IMR-90 (cell line): Measurements from ENCODE around the gene BRIP1. TPM values are rescaled to one million over a fixed set of nuclear protein-coding genes. Genes with fewer than 3 reads are reported as not detected.

ENCODE experiments used
- ATAC-seq: fragments of 200-7000 bp; cut with Tn5 transposase; 2 replicates; pipeline ENCODE4 v1.9.1; 2020; ENCODE audit warnings: low read depth, mild to moderate bottlenecking, moderate library complexity
- BruUV-seq: library from RNA; stranded (reverse); fragments of 400-500 nt; replicated peaks from 2 replicates; lab custom pipeline; 2021; lab: Mats Ljungman, UMichigan
- CTCF ChIA-PET: fragments of 300-600 bp; formaldehyde crosslinking; extraction: SDS; loops from one replicate; lab custom pipeline; 2021; ENCODE audit warnings: antibody characterized with exemption; lab: Yijun Ruan, JAX
- POLR2A ChIA-PET: fragments of 300-600 bp; sonication (Branson Sonifier 250); formaldehyde crosslinking; loops from one replicate; lab custom pipeline; 2022; ENCODE audit warnings: antibody characterized with exemption; ENCODE audit not compliant: unreplicated experiment; lab: Charles Lee
- DNase-seq: peaks from one replicate; pipeline ENCODE4 v3.0.0; 2013
- H2AFZ ChIP-seq: replicated peaks from 2 replicates; pipeline ENCODE3; 2013; ENCODE audit warnings: low read length, mild to moderate bottlenecking; ENCODE audit not compliant: poor library complexity
- H2AK5ac ChIP-seq: 2 replicates; pipeline ENCODE4 v1.6.1; 2013; ENCODE audit warnings: low read depth, low read length, inconsistent platforms
- H2AK9ac ChIP-seq: replicated peaks from 2 replicates; pipeline ENCODE3; 2013; ENCODE audit warnings: mild to moderate bottlenecking, low read depth, low read length, moderate library complexity; ENCODE audit not compliant: poor library complexity
- H2BK120ac ChIP-seq: 2 replicates; pipeline ENCODE4 v1.6.1; 2013; ENCODE audit warnings: low read depth, low read length, inconsistent platforms
- H2BK15ac ChIP-seq: 3 replicates; pipeline ENCODE4 v1.6.1; 2013; ENCODE audit warnings: low read depth, low read length, inconsistent platforms
- H2BK20ac ChIP-seq: 2 replicates; pipeline ENCODE4 v1.6.1; 2013; ENCODE audit warnings: low read depth, mild to moderate bottlenecking, inconsistent platforms, low read length, moderate library complexity
- H2BK5ac ChIP-seq: 2 replicates; pipeline ENCODE4 v1.6.1; 2013; ENCODE audit warnings: mild to moderate bottlenecking, low read depth, low read length, inconsistent platforms; ENCODE audit not compliant: poor library complexity, severe bottlenecking
- H3K14ac ChIP-seq: replicated peaks from 2 replicates; pipeline ENCODE4 v1.6.1; 2013; ENCODE audit warnings: low read depth, low read length, inconsistent platforms
- H3K18ac ChIP-seq: 2 replicates; pipeline ENCODE4 v1.6.1; 2013; ENCODE audit warnings: low read depth, low read length, control low read depth
- H3K23ac ChIP-seq: 2 replicates; pipeline ENCODE4 v1.6.1; 2013; ENCODE audit warnings: low read depth, low read length, inconsistent platforms
- H3K27ac ChIP-seq: 2 replicates; pipeline ENCODE4 v1.5.1; 2013; ENCODE audit warnings: mild to moderate bottlenecking, control low read depth, low read length; ENCODE audit not compliant: insufficient read depth
- H3K27me3 ChIP-seq: 2 replicates; pipeline ENCODE4 v1.6.1; 2013; ENCODE audit warnings: low read length; ENCODE audit not compliant: control insufficient read depth, insufficient read depth
- H3K36me3 ChIP-seq: 2 replicates; pipeline ENCODE4 v1.6.1; 2013; ENCODE audit warnings: low read length, mixed read lengths; ENCODE audit not compliant: control insufficient read depth, insufficient read depth
- H3K4ac ChIP-seq: 2 replicates; pipeline ENCODE4 v1.6.1; 2013; ENCODE audit warnings: low read depth, low read length, inconsistent platforms
- H3K4me1 ChIP-seq: 2 replicates; pipeline ENCODE4 v1.6.1; 2013; ENCODE audit warnings: low read length, mixed read lengths; ENCODE audit not compliant: control insufficient read depth, insufficient read depth
- H3K4me2 ChIP-seq: 2 replicates; pipeline ENCODE4 v1.6.1; 2013; ENCODE audit warnings: low read depth, mild to moderate bottlenecking, control low read depth, low read length, moderate library complexity
- H3K4me3 ChIP-seq: 2 replicates; pipeline ENCODE4 v1.5.1; 2013; ENCODE audit warnings: low read depth, mild to moderate bottlenecking, control low read depth, low read length, moderate library complexity; ENCODE audit not compliant: insufficient read depth
- H3K56ac ChIP-seq: 2 replicates; pipeline ENCODE4 v1.6.1; 2013; ENCODE audit warnings: low read length, inconsistent platforms; ENCODE audit not compliant: insufficient read depth; ENCODE audit errors: extremely low read depth
- H3K79me1 ChIP-seq, 2 experiments: 2 replicates each; pipeline ENCODE4 v1.6.1; 2013; ENCODE audit warnings: low read length in 2 of 2, inconsistent platforms in 1 of 2, low read depth in 1 of 2
- H3K9ac ChIP-seq: 2 replicates; pipeline ENCODE4 v1.6.1; 2013; ENCODE audit warnings: low read depth, low read length, control low read depth
- H3K9me1 ChIP-seq: 2 replicates; pipeline ENCODE4 v1.6.1; 2013; ENCODE audit warnings: low read length, inconsistent platforms; ENCODE audit not compliant: insufficient read depth
- H3K9me3 ChIP-seq: 2 replicates; pipeline ENCODE4 v1.6.1; 2013; ENCODE audit warnings: low read length; ENCODE audit not compliant: control insufficient read depth, insufficient read depth
- H4K20me1 ChIP-seq: 2 replicates; pipeline ENCODE4 v1.6.1; 2013; ENCODE audit warnings: low read length, inconsistent platforms; ENCODE audit not compliant: insufficient read depth
- H4K5ac ChIP-seq: 2 replicates; pipeline ENCODE4 v1.6.1; 2013; ENCODE audit warnings: mild to moderate bottlenecking, low read depth, low read length, control low read depth
- H4K8ac ChIP-seq, 2 experiments: 2 replicates each; pipeline ENCODE4 v1.6.1; 2013; ENCODE audit warnings: low read depth in 2 of 2, low read length in 2 of 2, control low read depth in 1 of 2, inconsistent platforms in 1 of 2
- H4K91ac ChIP-seq: 2 replicates; pipeline ENCODE4 v1.6.1; 2013; ENCODE audit warnings: low read depth, low read length, inconsistent platforms; ENCODE audit not compliant: insufficient read depth
- BHLHE40 ChIP-seq: fragments of 150-350 bp; IDR thresholded peaks from 2 replicates; pipeline ENCODE4 v1.6.1; 2016; ENCODE audit warnings: mild to moderate bottlenecking, low read depth, low read length
- CEBPB ChIP-seq: IDR thresholded peaks from 2 replicates; pipeline ENCODE4 v1.6.1; 2012; ENCODE audit warnings: low read depth, low read length, improper control_type of control experiment
- CHD1 ChIP-seq: IDR thresholded peaks from 2 replicates; pipeline ENCODE4 v1.6.1; 2012; ENCODE audit warnings: low read depth, low read length, improper control_type of control experiment
- CTCF ChIP-seq: conservative IDR thresholded peaks from 2 replicates; pipeline ENCODE4 v1.5.1; 2012; ENCODE audit warnings: mild to moderate bottlenecking, low read depth, low read length, improper control_type of control experiment
- ELK1 ChIP-seq: fragments of 150-350 bp; IDR thresholded peaks from 2 replicates; pipeline ENCODE4 v1.6.1; 2016; ENCODE audit warnings: low read depth, mild to moderate bottlenecking, low read length, moderate library complexity, borderline replicate concordance
- FOS ChIP-seq: fragments of 150-350 bp; IDR thresholded peaks from 2 replicates; pipeline ENCODE4 v1.6.1; 2016; ENCODE audit warnings: low read depth, low read length
- MAFK ChIP-seq: IDR thresholded peaks from 2 replicates; pipeline ENCODE4 v1.6.1; 2012; ENCODE audit warnings: low read depth, low read length, improper control_type of control experiment
- MAZ ChIP-seq: IDR thresholded peaks from 2 replicates; pipeline ENCODE4 v1.6.1; 2012; ENCODE audit warnings: low read depth, mild to moderate bottlenecking, low read length, improper control_type of control experiment, moderate library complexity, borderline replicate concordance
- MXI1 ChIP-seq: IDR thresholded peaks from 2 replicates; pipeline ENCODE4 v1.6.1; 2012; ENCODE audit warnings: low read depth, mild to moderate bottlenecking, low read length, moderate library complexity, borderline replicate concordance
- NFE2L2 ChIP-seq: fragments of 150-350 bp; IDR thresholded peaks from 2 replicates; pipeline ENCODE4 v1.6.1; 2016; ENCODE audit warnings: low read depth, mild to moderate bottlenecking, low read length
- POLR2A ChIP-seq: IDR thresholded peaks from 2 replicates; pipeline ENCODE4 v1.6.1; 2012; ENCODE audit warnings: mild to moderate bottlenecking, low read depth, low read length
- RAD21 ChIP-seq: IDR thresholded peaks from 2 replicates; pipeline ENCODE4 v1.6.1; 2012; ENCODE audit warnings: low read length, improper control_type of control experiment
- RCOR1 ChIP-seq: IDR thresholded peaks from 2 replicates; pipeline ENCODE4 v1.6.1; 2012; ENCODE audit warnings: mild to moderate bottlenecking, low read length, improper control_type of control experiment; ENCODE audit not compliant: insufficient replicate concordance
- RFX5 ChIP-seq: IDR thresholded peaks from 2 replicates; pipeline ENCODE4 v1.8.0; 2012; ENCODE audit warnings: low read depth, mild to moderate bottlenecking, low read length, moderate library complexity
- SMC3 ChIP-seq: fragments of 150-350 bp; IDR thresholded peaks from 2 replicates; pipeline ENCODE4 v1.6.1; 2016; ENCODE audit warnings: low read depth, mild to moderate bottlenecking, antibody characterized with exemption, low read length, moderate library complexity
- USF2 ChIP-seq: fragments of 150-350 bp; IDR thresholded peaks from 2 replicates; pipeline ENCODE4 v1.6.1; 2017; ENCODE audit warnings: mild to moderate bottlenecking, antibody characterized with exemption, low read length, low read depth
- WGBS, 2 experiments: methylation state at CpG; one replicate each; pipeline versions ENCODE4 v1.1.5 to v1.1.7; 2013; ENCODE audit warnings: missing lambda C conversion rate in 2 of 2; ENCODE audit not compliant: insufficient read length in 1 of 2; ENCODE audit errors: extremely low coverage in 2 of 2; 5-methylcytosine and 5-hydroxymethylcytosine counted together
- dilution Hi-C: fragments of 300-500 bp; cut with HindIII; formaldehyde crosslinking; loops from one replicate; pipeline ENCODE4 v1.14.3; 2018; ENCODE audit warnings: low sequenced_read_pairs; ENCODE audit not compliant: unreplicated experiment
- in situ Hi-C: fragments of 300-500 bp; cut with MboI; formaldehyde crosslinking; loops from 3 replicates; pipeline ENCODE4 v1.14.3; 2019; ENCODE audit warnings: low sequenced_read_pairs, inconsistent platforms, mixed read lengths
- intact Hi-C: fragments of 100-400 bp; cut with micrococcal nuclease; formaldehyde crosslinking; loops from 2 replicates; pipeline ENCODE4 v1.10.0; 2022
- polyA plus RNA-seq, 3 experiments: library from polyadenylated mRNA; depleted of rRNA; stranded (reverse); fragments of >200 nt; gene quantifications; 2 replicates each; pipeline ENCODE4 v1.2.3, GENCODE V29; 2012; ENCODE audit warnings: low replicate concordance in 1 of 3
- total RNA-seq: library from RNA; depleted of rRNA; stranded (reverse); fragments of >200 nt; gene quantifications from 2 replicates; pipeline ENCODE4 v1.2.3, GENCODE V29; 2012

Gene BRIP1
- total and polyA plus RNA-seq, 2 of the 4 experiments (the other 2 are of a cell fraction) = 6.1 to 19.7 TPM

GRCh38 chr17:61704935-61705449 is 158.3 kb downstream of the BRIP1 start:
- in situ Hi-C loops = no loop called here
- Histone ChIP-seq H3K4me1 (no peaks in the 10 kb centered on the region), H3K9me3 (peaks cover 10% of the 10 kb centered on the region), H3K23ac (no peak overlapping the region), H4K5ac (no peak overlapping the region), H3K9me1 (no peaks in the 10 kb centered on the region), H2AK9ac (no peak overlapping the region), H4K91ac (no peak overlapping the region), H3K36me3 (no peaks in the 10 kb centered on the region), H2BK5ac (no peak overlapping the region), H3K18ac (no peak overlapping the region), H2BK20ac (no peak overlapping the region), H3K14ac (no peak overlapping the region), H4K20me1 (no peaks in the 10 kb centered on the region), H2AFZ (no peak overlapping the region), H3K79me1 (no peaks in the 10 kb centered on the region), H3K27me3 (no peaks in the 10 kb centered on the region), H3K4me3 (no peak overlapping the region), H3K4ac (no peak overlapping the region), H3K9ac (no peak overlapping the region), H3K56ac (no peak overlapping the region), H2AK5ac (no peak overlapping the region), H4K8ac (no peak overlapping the region), H3K4me2 (no peak overlapping the region), H3K27ac (no peak overlapping the region), H2BK120ac (no peak overlapping the region), H2BK15ac (no peak overlapping the region)
- WGBS, 2 experiments = no CpG with 5 or more reads among the region's 3 CpGs
- no peak for TF ChIP-seq CTCF
- TF ChIP-seq RCOR1 = no peak
- no peak for TF ChIP-seq USF2
- no peak for TF ChIP-seq MAZ
- TF ChIP-seq MXI1 = no peak
- no peak for TF ChIP-seq SMC3
- no peak for TF ChIP-seq FOS
- TF ChIP-seq ELK1 = no peak
- no peak for TF ChIP-seq BHLHE40
- no peak for TF ChIP-seq RAD21
- no peak for TF ChIP-seq RFX5
- no peak for TF ChIP-seq MAFK
- no peak for TF ChIP-seq NFE2L2
- TF ChIP-seq CEBPB = no peak
- no peak for TF ChIP-seq POLR2A
- no peak for TF ChIP-seq CHD1
- ATAC-seq = no peak
- ChIA-PET CTCF (interaction anchor here (0.7 kb wide), 1 partner anchor 132 kb away, joined by 4 read pairs; no protein-coding TSS in a partner anchor), POLR2A (interaction anchor here (0.5 kb wide), 1 partner anchor 469 kb away, joined by 4 read pairs; no protein-coding TSS in a partner anchor)
- no peak for DNase-seq
- dilution Hi-C loops = no loop called here
- intact Hi-C loops = no loop called here
- no TSS peak for BruUV-seq
